Measurements from ENCODE around the gene INCA1. TPM values are rescaled to one million over a fixed set of nuclear protein-coding genes. Genes with fewer than 3 reads are reported as not detected.

The INCA1 gene
- polyA plus RNA-seq, 1 donor from 2014 or later, result 0.38 TPM

DNA sequence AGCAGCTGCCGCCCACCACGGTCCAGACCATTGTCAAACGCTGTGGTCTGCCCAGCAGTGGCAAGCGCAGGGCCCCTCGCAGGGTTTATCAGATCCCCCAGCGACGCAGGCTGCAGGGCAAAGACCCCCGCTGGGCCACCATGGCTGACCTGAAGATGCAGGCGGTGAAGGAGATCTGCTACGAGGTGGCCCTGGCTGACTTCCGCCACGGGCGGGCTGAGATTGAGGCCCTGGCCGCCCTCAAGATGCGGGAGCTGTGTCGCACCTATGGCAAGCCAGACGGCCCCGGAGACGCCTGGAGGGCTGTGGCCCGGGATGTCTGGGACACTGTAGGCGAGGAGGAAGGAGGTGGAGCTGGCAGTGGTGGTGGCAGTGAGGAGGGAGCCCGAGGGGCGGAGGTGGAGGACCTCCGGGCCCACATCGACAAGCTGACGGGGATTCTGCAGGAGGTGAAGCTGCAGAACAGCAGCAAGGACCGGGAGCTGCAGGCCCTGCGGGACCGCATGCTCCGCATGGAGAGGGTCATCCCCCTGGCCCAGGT is 24.9 kb upstream of the INCA1 start:
- Histone ChIP-seq H3K27ac (ENCODE audit: low read length) (no peak overlapping the region), H3K9me3 (ENCODE audit: low read length) (no peaks in the 10 kb centered on the region), H3K4me2 (ENCODE audit: low read length) (no peak overlapping the region), H3F3A (ENCODE audit: insufficient read depth, low read length, poor library complexity, severe bottlenecking) (no peaks in the 10 kb centered on the region), H4K20me1 (ENCODE audit: insufficient read depth) (no peaks in the 10 kb centered on the region), H3K79me2 (replicated peaks; ENCODE audit: insufficient read depth, low read length) (no peaks in the 10 kb centered on the region), H3K9me2 (ENCODE audit: insufficient read depth, low read length) (no peaks in the 10 kb centered on the region), H3K4me3 (ENCODE audit: low read length) (no peak overlapping the region), H3K27me3 (ENCODE audit: insufficient read depth, low read depth, low read length) (no peaks in the 10 kb centered on the region), H3K36me3 (ENCODE audit: insufficient read depth, low read length) (no peaks in the 10 kb centered on the region), H3K9ac (ENCODE audit: low read length) (no peak overlapping the region), H2AFZ (ENCODE audit: low read depth, low read length) (no peak overlapping the region)
- no peak for TF ChIP-seq EZH2 (IDR thresholded peaks at IDR 0.05; ENCODE audit: borderline replicate concordance, insufficient read depth, low read length, poor library complexity, severe bottlenecking)
- no peak for TF ChIP-seq EP300 (conservative IDR thresholded peaks at IDR 0.05; ENCODE audit: poor library complexity, severe bottlenecking)
- no peak for TF ChIP-seq MXI1 (conservative IDR thresholded peaks at IDR 0.05; ENCODE audit: poor library complexity, severe bottlenecking)
- TF ChIP-seq RAD21 (conservative IDR thresholded peaks at IDR 0.05), result no peak
- no peak for TF ChIP-seq SMC3 (conservative IDR thresholded peaks at IDR 0.05; ENCODE audit: poor library complexity)
- TF ChIP-seq, protein P1, sequence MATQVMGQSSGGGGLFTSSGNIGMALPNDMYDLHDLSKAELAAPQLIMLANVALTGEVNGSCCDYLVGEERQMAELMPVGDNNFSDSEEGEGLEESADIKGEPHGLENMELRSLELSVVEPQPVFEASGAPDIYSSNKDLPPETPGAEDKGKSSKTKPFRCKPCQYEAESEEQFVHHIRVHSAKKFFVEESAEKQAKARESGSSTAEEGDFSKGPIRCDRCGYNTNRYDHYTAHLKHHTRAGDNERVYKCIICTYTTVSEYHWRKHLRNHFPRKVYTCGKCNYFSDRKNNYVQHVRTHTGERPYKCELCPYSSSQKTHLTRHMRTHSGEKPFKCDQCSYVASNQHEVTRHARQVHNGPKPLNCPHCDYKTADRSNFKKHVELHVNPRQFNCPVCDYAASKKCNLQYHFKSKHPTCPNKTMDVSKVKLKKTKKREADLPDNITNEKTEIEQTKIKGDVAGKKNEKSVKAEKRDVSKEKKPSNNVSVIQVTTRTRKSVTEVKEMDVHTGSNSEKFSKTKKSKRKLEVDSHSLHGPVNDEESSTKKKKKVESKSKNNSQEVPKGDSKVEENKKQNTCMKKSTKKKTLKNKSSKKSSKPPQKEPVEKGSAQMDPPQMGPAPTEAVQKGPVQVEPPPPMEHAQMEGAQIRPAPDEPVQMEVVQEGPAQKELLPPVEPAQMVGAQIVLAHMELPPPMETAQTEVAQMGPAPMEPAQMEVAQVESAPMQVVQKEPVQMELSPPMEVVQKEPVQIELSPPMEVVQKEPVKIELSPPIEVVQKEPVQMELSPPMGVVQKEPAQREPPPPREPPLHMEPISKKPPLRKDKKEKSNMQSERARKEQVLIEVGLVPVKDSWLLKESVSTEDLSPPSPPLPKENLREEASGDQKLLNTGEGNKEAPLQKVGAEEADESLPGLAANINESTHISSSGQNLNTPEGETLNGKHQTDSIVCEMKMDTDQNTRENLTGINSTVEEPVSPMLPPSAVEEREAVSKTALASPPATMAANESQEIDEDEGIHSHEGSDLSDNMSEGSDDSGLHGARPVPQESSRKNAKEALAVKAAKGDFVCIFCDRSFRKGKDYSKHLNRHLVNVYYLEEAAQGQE (IDR thresholded peaks at IDR 0.05; ENCODE audit: borderline replicate concordance), result no peak
- TF ChIP-seq POLR2AphosphoS5 (IDR thresholded peaks at IDR 0.05), result no peak

DNA sequence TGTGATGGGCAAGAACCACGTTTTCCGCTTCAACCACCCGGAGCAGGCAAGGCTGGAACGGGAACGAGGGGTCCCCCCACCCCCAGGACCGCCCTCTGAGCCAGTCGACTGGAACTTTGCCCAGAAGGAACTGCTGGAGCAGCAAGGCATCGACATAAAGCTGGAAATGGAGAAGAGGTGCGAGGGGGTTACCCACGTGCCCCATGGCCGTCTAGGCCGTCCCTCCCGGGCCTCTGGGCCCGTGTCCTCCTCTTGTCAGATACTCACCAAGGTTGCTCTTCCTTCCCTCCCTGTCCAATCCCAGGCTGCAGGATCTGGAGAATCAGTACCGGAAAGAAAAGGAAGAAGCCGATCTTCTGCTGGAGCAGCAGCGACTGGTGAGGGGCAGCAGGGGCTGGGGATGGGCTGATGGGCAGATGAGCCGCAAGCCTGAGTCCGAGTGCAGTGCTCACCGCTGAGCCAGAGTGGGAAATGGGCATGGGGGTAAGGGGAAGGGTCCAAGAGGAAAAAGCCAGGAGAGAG is 23.2 kb upstream of the INCA1 start:
- Histone ChIP-seq H3K79me2 (replicated peaks; ENCODE audit: insufficient read depth, low read length) (no peaks in the 10 kb centered on the region), H3K9me3 (ENCODE audit: low read length) (no peaks in the 10 kb centered on the region), H3K27ac (ENCODE audit: low read length) (no peak overlapping the region), H2AFZ (ENCODE audit: low read depth, low read length) (no peak overlapping the region), H3K4me2 (ENCODE audit: low read length) (no peak overlapping the region), H3F3A (ENCODE audit: insufficient read depth, low read length, poor library complexity, severe bottlenecking) (no peaks in the 10 kb centered on the region), H3K36me3 (ENCODE audit: insufficient read depth, low read length) (no peaks in the 10 kb centered on the region), H3K27me3 (ENCODE audit: insufficient read depth, low read depth, low read length) (no peaks in the 10 kb centered on the region), H3K4me3 (ENCODE audit: low read length) (no peak overlapping the region), H3K9me2 (ENCODE audit: insufficient read depth, low read length) (no peaks in the 10 kb centered on the region), H4K20me1 (ENCODE audit: insufficient read depth) (no peaks in the 10 kb centered on the region), H3K9ac (ENCODE audit: low read length) (no peak overlapping the region)
- no peak for TF ChIP-seq EZH2 (IDR thresholded peaks at IDR 0.05; ENCODE audit: borderline replicate concordance, insufficient read depth, low read length, poor library complexity, severe bottlenecking)
- TF ChIP-seq, protein P1 (IDR thresholded peaks at IDR 0.05; ENCODE audit: borderline replicate concordance), result no peak
- no peak for TF ChIP-seq POLR2AphosphoS5 (IDR thresholded peaks at IDR 0.05)
- no peak for TF ChIP-seq RAD21 (conservative IDR thresholded peaks at IDR 0.05)
- no peak for TF ChIP-seq MXI1 (conservative IDR thresholded peaks at IDR 0.05; ENCODE audit: poor library complexity, severe bottlenecking)
- TF ChIP-seq SMC3 (conservative IDR thresholded peaks at IDR 0.05; ENCODE audit: poor library complexity), result no peak
- TF ChIP-seq, protein P2, sequence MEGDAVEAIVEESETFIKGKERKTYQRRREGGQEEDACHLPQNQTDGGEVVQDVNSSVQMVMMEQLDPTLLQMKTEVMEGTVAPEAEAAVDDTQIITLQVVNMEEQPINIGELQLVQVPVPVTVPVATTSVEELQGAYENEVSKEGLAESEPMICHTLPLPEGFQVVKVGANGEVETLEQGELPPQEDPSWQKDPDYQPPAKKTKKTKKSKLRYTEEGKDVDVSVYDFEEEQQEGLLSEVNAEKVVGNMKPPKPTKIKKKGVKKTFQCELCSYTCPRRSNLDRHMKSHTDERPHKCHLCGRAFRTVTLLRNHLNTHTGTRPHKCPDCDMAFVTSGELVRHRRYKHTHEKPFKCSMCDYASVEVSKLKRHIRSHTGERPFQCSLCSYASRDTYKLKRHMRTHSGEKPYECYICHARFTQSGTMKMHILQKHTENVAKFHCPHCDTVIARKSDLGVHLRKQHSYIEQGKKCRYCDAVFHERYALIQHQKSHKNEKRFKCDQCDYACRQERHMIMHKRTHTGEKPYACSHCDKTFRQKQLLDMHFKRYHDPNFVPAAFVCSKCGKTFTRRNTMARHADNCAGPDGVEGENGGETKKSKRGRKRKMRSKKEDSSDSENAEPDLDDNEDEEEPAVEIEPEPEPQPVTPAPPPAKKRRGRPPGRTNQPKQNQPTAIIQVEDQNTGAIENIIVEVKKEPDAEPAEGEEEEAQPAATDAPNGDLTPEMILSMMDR (IDR thresholded peaks at IDR 0.05; ENCODE audit: poor library complexity, severe bottlenecking), result no peak
- TF ChIP-seq TAF1 (IDR thresholded peaks at IDR 0.05; ENCODE audit: low read depth), result no peak

Measured in neural cell (in vitro differentiated cells).